GM23338 (cell line): ENCODE data around the gene ICAM1. TPM values are rescaled to one million over a fixed set of nuclear protein-coding genes. Genes with fewer than 3 reads are reported as not detected.

Experiments used
- CREB1 ChIP-seq: fragments of 250-450 bp; sonication (Bioruptor Pico); IDR thresholded peaks from 2 replicates; pipeline ENCODE4 v1.5.0; 2020; ENCODE audit warnings: low read depth, mild to moderate bottlenecking, moderate library complexity
- EZH2 ChIP-seq: fragments of 200-600 bp; sonication (generic); IDR thresholded peaks from one replicate; pipeline ENCODE4 v1.8.0; 2017; ENCODE audit warnings: antibody characterized with exemption, mild to moderate bottlenecking, low read depth; ENCODE audit not compliant: unreplicated experiment
- EZH2phosphoT487 ChIP-seq: fragments of 200-600 bp; sonication (generic); IDR thresholded peaks from one replicate; pipeline ENCODE4 v1.8.1; 2018; ENCODE audit warnings: antibody characterized with exemption; ENCODE audit not compliant: unreplicated experiment
- NANOG ChIP-seq: IDR thresholded peaks from 2 replicates; pipeline ENCODE4 v1.6.1; 2016; ENCODE audit warnings: antibody characterized with exemption, borderline replicate concordance
- STAT1 ChIP-seq: IDR thresholded peaks from one replicate; pipeline ENCODE4 v1.6.1; 2016; ENCODE audit warnings: antibody characterized with exemption; ENCODE audit not compliant: unreplicated experiment
- ZNF114 ChIP-seq: fragments of 250-450 bp; sonication (Bioruptor Pico); IDR thresholded peaks from 2 replicates; pipeline ENCODE4 v1.5.0; 2020; ENCODE audit warnings: mild to moderate bottlenecking, moderate library complexity
- polyA plus RNA-seq: library from polyadenylated mRNA; unstranded; fragments of >200 nt; fragmentation: Nextera tagmentation; extraction: Ambion mirVana; gene quantifications from 2 replicates; pipeline ENCODE4 v1.2.1, GENCODE V29; 2016
- total RNA-seq: library from RNA; depleted of rRNA; stranded (reverse); fragments of >200 nt; shearing (Covaris generic); gene quantifications from 2 replicates; pipeline ENCODE4 v1.2.3, GENCODE V29; 2014
- TF ChIP-seq, protein P1 (sequence below): fragments of 250-450 bp; sonication (Bioruptor Pico); IDR thresholded peaks from 2 replicates; pipeline ENCODE4 v1.5.0; 2020; ENCODE audit warnings: mild to moderate bottlenecking, moderate library complexity
- TF ChIP-seq, protein P2 (sequence below): IDR thresholded peaks from 2 replicates; pipeline ENCODE4 v1.6.1; 2016; ENCODE audit warnings: antibody characterized with exemption
- TF ChIP-seq, protein P3 (sequence below): IDR thresholded peaks from one replicate; pipeline ENCODE4 v1.6.1; 2018; ENCODE audit warnings: antibody characterized with exemption; ENCODE audit not compliant: unreplicated experiment

The ICAM1 gene
- total and polyA plus RNA-seq, 2 experiments from 2014 or later = 1.6 to 3.5 TPM

DNA sequence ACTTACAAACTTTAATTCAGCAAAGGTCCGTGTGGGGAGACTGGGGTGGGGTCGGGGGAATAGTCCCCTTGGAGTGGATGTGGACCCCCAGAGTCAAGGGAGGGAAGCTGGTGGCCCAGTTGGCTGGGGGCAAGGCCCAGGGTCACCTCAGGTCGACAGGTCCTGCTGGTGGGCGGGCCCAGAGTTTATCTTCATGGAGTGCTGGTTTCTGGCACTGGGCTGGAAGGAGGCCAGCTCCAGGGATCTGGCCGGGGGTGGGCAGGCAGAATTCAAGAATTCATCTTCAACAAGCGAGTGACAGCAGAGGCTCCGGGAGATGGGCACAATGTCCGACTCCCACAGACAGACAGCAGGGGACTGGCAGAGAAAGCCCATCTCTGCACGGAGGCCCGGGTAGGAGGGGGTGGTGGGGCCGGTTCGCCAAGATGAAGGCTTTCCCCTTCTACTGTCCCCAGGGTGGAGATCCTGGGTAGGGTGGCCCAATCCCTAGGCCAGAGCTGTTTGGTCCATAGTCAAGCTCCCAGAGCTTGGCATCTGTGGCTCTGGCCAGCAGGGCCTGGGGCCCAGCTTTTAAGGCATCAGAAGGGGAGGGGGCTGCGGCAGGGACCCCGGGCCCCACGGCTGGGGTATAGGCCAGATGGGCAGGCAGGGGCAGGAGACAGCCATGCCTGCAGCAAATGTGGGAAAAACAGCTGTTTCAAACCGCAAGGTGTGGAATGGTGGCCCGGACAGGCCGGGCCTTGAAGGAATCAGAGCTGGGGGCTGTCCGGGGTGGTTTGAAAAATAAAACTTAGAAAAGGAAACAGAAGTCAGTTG lies 45.5 kb downstream of the ICAM1 start (continued):
- TF ChIP-seq, protein P1, sequence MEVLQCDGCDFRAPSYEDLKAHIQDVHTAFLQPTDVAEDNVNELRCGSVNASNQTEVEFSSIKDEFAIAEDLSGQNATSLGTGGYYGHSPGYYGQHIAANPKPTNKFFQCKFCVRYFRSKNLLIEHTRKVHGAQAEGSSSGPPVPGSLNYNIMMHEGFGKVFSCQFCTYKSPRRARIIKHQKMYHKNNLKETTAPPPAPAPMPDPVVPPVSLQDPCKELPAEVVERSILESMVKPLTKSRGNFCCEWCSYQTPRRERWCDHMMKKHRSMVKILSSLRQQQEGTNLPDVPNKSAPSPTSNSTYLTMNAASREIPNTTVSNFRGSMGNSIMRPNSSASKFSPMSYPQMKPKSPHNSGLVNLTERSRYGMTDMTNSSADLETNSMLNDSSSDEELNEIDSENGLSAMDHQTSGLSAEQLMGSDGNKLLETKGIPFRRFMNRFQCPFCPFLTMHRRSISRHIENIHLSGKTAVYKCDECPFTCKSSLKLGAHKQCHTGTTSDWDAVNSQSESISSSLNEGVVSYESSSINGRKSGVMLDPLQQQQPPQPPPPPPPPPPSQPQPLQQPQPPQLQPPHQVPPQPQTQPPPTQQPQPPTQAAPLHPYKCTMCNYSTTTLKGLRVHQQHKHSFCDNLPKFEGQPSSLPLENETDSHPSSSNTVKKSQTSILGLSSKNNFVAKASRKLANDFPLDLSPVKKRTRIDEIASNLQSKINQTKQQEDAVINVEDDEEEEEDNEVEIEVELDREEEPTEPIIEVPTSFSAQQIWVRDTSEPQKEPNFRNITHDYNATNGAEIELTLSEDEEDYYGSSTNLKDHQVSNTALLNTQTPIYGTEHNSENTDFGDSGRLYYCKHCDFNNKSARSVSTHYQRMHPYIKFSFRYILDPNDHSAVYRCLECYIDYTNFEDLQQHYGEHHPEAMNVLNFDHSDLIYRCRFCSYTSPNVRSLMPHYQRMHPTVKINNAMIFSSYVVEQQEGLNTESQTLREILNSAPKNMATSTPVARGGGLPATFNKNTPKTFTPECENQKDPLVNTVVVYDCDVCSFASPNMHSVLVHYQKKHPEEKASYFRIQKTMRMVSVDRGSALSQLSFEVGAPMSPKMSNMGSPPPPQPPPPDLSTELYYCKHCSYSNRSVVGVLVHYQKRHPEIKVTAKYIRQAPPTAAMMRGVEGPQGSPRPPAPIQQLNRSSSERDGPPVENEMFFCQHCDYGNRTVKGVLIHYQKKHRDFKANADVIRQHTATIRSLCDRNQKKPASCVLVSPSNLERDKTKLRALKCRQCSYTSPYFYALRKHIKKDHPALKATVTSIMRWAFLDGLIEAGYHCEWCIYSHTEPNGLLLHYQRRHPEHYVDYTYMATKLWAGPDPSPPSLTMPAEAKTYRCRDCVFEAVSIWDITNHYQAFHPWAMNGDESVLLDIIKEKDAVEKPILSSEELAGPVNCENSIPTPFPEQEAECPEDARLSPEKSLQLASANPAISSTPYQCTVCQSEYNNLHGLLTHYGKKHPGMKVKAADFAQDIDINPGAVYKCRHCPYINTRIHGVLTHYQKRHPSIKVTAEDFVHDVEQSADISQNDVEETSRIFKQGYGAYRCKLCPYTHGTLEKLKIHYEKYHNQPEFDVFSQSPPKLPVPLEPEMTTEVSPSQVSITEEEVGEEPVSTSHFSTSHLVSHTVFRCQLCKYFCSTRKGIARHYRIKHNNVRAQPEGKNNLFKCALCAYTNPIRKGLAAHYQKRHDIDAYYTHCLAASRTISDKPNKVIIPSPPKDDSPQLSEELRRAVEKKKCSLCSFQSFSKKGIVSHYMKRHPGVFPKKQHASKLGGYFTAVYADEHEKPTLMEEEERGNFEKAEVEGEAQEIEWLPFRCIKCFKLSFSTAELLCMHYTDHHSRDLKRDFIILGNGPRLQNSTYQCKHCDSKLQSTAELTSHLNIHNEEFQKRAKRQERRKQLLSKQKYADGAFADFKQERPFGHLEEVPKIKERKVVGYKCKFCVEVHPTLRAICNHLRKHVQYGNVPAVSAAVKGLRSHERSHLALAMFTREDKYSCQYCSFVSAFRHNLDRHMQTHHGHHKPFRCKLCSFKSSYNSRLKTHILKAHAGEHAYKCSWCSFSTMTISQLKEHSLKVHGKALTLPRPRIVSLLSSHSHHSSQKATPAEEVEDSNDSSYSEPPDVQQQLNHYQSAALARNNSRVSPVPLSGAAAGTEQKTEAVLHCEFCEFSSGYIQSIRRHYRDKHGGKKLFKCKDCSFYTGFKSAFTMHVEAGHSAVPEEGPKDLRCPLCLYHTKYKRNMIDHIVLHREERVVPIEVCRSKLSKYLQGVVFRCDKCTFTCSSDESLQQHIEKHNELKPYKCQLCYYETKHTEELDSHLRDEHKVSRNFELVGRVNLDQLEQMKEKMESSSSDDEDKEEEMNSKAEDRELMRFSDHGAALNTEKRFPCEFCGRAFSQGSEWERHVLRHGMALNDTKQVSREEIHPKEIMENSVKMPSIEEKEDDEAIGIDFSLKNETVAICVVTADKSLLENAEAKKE = no peak
- TF ChIP-seq NANOG (no peak), EZH2phosphoT487 (no peak), ZNF114 (CRISPR knock-in tag) (no peak), CREB1 (CRISPR knock-in tag) (no peak), EZH2 (no peak), STAT1 (no peak)
- TF ChIP-seq, protein P2, sequence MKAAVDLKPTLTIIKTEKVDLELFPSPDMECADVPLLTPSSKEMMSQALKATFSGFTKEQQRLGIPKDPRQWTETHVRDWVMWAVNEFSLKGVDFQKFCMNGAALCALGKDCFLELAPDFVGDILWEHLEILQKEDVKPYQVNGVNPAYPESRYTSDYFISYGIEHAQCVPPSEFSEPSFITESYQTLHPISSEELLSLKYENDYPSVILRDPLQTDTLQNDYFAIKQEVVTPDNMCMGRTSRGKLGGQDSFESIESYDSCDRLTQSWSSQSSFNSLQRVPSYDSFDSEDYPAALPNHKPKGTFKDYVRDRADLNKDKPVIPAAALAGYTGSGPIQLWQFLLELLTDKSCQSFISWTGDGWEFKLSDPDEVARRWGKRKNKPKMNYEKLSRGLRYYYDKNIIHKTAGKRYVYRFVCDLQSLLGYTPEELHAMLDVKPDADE = no peak
- TF ChIP-seq, protein P3, sequence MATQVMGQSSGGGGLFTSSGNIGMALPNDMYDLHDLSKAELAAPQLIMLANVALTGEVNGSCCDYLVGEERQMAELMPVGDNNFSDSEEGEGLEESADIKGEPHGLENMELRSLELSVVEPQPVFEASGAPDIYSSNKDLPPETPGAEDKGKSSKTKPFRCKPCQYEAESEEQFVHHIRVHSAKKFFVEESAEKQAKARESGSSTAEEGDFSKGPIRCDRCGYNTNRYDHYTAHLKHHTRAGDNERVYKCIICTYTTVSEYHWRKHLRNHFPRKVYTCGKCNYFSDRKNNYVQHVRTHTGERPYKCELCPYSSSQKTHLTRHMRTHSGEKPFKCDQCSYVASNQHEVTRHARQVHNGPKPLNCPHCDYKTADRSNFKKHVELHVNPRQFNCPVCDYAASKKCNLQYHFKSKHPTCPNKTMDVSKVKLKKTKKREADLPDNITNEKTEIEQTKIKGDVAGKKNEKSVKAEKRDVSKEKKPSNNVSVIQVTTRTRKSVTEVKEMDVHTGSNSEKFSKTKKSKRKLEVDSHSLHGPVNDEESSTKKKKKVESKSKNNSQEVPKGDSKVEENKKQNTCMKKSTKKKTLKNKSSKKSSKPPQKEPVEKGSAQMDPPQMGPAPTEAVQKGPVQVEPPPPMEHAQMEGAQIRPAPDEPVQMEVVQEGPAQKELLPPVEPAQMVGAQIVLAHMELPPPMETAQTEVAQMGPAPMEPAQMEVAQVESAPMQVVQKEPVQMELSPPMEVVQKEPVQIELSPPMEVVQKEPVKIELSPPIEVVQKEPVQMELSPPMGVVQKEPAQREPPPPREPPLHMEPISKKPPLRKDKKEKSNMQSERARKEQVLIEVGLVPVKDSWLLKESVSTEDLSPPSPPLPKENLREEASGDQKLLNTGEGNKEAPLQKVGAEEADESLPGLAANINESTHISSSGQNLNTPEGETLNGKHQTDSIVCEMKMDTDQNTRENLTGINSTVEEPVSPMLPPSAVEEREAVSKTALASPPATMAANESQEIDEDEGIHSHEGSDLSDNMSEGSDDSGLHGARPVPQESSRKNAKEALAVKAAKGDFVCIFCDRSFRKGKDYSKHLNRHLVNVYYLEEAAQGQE = no peak
